HCT116 (cell line): ENCODE results near the gene MSANTD3. TPM values are rescaled to one million over a fixed set of nuclear protein-coding genes. Genes with fewer than 3 reads are reported as not detected.

Source experiments
- ATAC-seq: fragments of 200-7000 bp; cut with Tn5 transposase; 2 replicates; pipeline ENCODE4 v1.9.1; 2020; ENCODE audit warnings: mild to moderate bottlenecking, moderate library complexity
- BruUV-seq: library from RNA; stranded (reverse); fragments of 400-500 nt; replicated peaks from 2 replicates; lab custom pipeline; 2021; lab: Mats Ljungman, UMichigan
- CTCF ChIA-PET: fragments of 300-600 bp; sonication (Branson Sonifier 250); formaldehyde crosslinking; loops from one replicate; lab custom pipeline; 2021; ENCODE audit warnings: antibody characterized with exemption; lab: Charles Lee
- POLR2A ChIA-PET: fragments of 300-600, 350-600 bp; sonication (Branson Sonifier 250); formaldehyde crosslinking; loops from one replicate; lab custom pipeline; 2021; ENCODE audit warnings: antibody characterized with exemption; lab: Charles Lee
- RAD21 ChIA-PET, 2 experiments: fragments of 300-600 bp; sonication (Branson Sonifier 250); formaldehyde crosslinking; loops; one replicate each; lab custom pipeline; 2023; ENCODE audit warnings: low total read pairs in 2 of 2; ENCODE audit not compliant: uncharacterized antibody in 2 of 2, unreplicated experiment in 2 of 2, low non-redundant PET in 1 of 2; lab: Charles Lee
- DNase-seq: peaks from one replicate; pipeline ENCODE4 v3.0.0-alpha.2; 2010; ENCODE audit warnings: low read depth, low spot score
- H2AFZ ChIP-seq: fragments of 200-600 bp; shearing (Covaris generic), sonication (generic); 2 replicates; pipeline ENCODE4 v1.6.1; 2017; ENCODE audit warnings: low read depth, mixed run types, mixed read lengths, antibody characterized with exemption, low read length; ENCODE audit not compliant: poor library complexity, severe bottlenecking
- H3K27ac ChIP-seq: 2 replicates; pipeline ENCODE4 v1.5.1; 2012; ENCODE audit warnings: low read depth, low read length
- H3K27me3 ChIP-seq: fragments of 200-600 bp; sonication (generic); 2 replicates; pipeline ENCODE4 v1.6.1; 2016; ENCODE audit warnings: mixed run types, low read length, mixed read lengths; ENCODE audit not compliant: insufficient read depth
- H3K36me3 ChIP-seq, 2 experiments: fragments of 200-500 bp in 1 of 2; fragments of 200-600 bp in 1 of 2; sonication (Bioruptor generic) in 1 of 2; sonication (generic) in 1 of 2; 2 replicates each; pipeline versions ENCODE4 v1.5.1 to v1.6.1; 2014 to 2016; ENCODE audit warnings: low read length in 2 of 2, inconsistent platforms in 1 of 2, mixed read lengths in 1 of 2, mixed run types in 1 of 2; ENCODE audit not compliant: insufficient read depth in 2 of 2, control insufficient read depth in 1 of 2
- H3K4me1 ChIP-seq, 2 experiments: fragments of 200-600 bp in 1 of 2; sonication (generic) in 1 of 2; 2 replicates each; pipeline versions ENCODE4 v1.5.1 to v1.6.1; 2012 to 2017; ENCODE audit warnings: low read length in 2 of 2, inconsistent platforms in 1 of 2, mild to moderate bottlenecking in 1 of 2, mixed read lengths in 1 of 2, mixed run types in 1 of 2, moderate library complexity in 1 of 2; ENCODE audit not compliant: insufficient read depth in 2 of 2, control insufficient read depth in 1 of 2
- H3K4me2 ChIP-seq: fragments of 200-600 bp; sonication (generic); 2 replicates; pipeline ENCODE4 v1.6.1; 2017; ENCODE audit warnings: mixed run types, low read length, mixed read lengths
- H3K4me3 ChIP-seq, 2 experiments: fragments of 200-600 bp in 1 of 2; sonication (generic) in 1 of 2; replicated peaks in 1 of 2; 2 replicates each; pipeline ENCODE4 v1.5.1; 2011 to 2016; ENCODE audit warnings: low read length in 2 of 2, control low read depth in 1 of 2, low read depth in 1 of 2, mild to moderate bottlenecking in 1 of 2, mixed read lengths in 1 of 2, mixed run types in 1 of 2
- H3K79me2 ChIP-seq: fragments of 200-600 bp; sonication (generic); 2 replicates; pipeline ENCODE4 v1.6.1; 2017; ENCODE audit warnings: mild to moderate bottlenecking, mixed run types, low read length, moderate library complexity, mixed read lengths; ENCODE audit not compliant: insufficient read depth
- H3K9ac ChIP-seq: fragments of 200-600 bp; sonication (generic); 2 replicates; pipeline ENCODE4 v1.6.1; 2016; ENCODE audit warnings: low read length, mixed read lengths
- H3K9me2 ChIP-seq: fragments of 200-600 bp; sonication (generic), shearing (Covaris generic); 2 replicates; pipeline ENCODE4 v1.6.1; 2017; ENCODE audit warnings: mixed run types, mild to moderate bottlenecking, moderate library complexity; ENCODE audit not compliant: insufficient read depth
- H3K9me3 ChIP-seq, 2 experiments: fragments of 200-500 bp in 1 of 2; fragments of 200-600 bp in 1 of 2; sonication (Bioruptor generic) in 1 of 2; sonication (generic) in 1 of 2; 2 replicates each; pipeline ENCODE4 v1.6.1; 2014 to 2017; ENCODE audit warnings: low read length in 2 of 2, mixed read lengths in 2 of 2, inconsistent platforms in 1 of 2, low read depth in 1 of 2, mild to moderate bottlenecking in 1 of 2, mixed run types in 1 of 2, moderate library complexity in 1 of 2; ENCODE audit not compliant: control insufficient read depth in 1 of 2, insufficient read depth in 1 of 2
- H4K20me1 ChIP-seq: fragments of 200-600 bp; sonication (generic), shearing (Covaris generic); 2 replicates; pipeline ENCODE4 v1.6.1; 2017; ENCODE audit warnings: mixed run types, mild to moderate bottlenecking, moderate library complexity; ENCODE audit not compliant: insufficient read depth
- CEBPB ChIP-seq: IDR thresholded peaks from 2 replicates; pipeline ENCODE4 v1.6.1; 2012; ENCODE audit warnings: low read depth
- EGR1 ChIP-seq: IDR thresholded peaks from 2 replicates; pipeline ENCODE4 v1.6.1; 2012; ENCODE audit warnings: low read depth
- EZH2phosphoT487 ChIP-seq: fragments of 200-600 bp; IDR thresholded peaks from 2 replicates; pipeline ENCODE4 v1.6.1; 2018; ENCODE audit warnings: antibody characterized with exemption, borderline replicate concordance
- FOSL1 ChIP-seq: IDR thresholded peaks from 2 replicates; pipeline ENCODE4 v1.6.1; 2012; ENCODE audit warnings: low read depth
- JUND ChIP-seq: IDR thresholded peaks from 2 replicates; pipeline ENCODE4 v1.6.1; 2012
- POLR2A ChIP-seq: IDR thresholded peaks from 2 replicates; pipeline ENCODE4 v1.7.0; 2011; ENCODE audit warnings: borderline replicate concordance; ENCODE audit not compliant: insufficient read depth, insufficient read length; ENCODE audit errors: extremely low read depth
- SIN3A ChIP-seq: IDR thresholded peaks from 2 replicates; pipeline ENCODE4 v1.6.1; 2012; ENCODE audit warnings: low read depth
- SP1 ChIP-seq: IDR thresholded peaks from 2 replicates; pipeline ENCODE4 v1.6.1; 2012; ENCODE audit warnings: low read depth
- SRF ChIP-seq: IDR thresholded peaks from 2 replicates; pipeline ENCODE4 v1.6.1; 2012; ENCODE audit warnings: low read depth
- TCF7L2 ChIP-seq: IDR thresholded peaks from 2 replicates; pipeline ENCODE4 v1.7.0; 2011; ENCODE audit warnings: borderline replicate concordance, inconsistent platforms; ENCODE audit not compliant: insufficient read depth, insufficient read length; ENCODE audit errors: extremely low read depth
- YY1 ChIP-seq: IDR thresholded peaks from 2 replicates; pipeline ENCODE4 v1.6.1; 2011; ENCODE audit warnings: low read length, low read depth, moderate library complexity, mild to moderate bottlenecking; ENCODE audit not compliant: insufficient replicate concordance; ENCODE audit errors: extremely low read depth
- intact Hi-C: fragments of 100-400 bp; cut with micrococcal nuclease; formaldehyde crosslinking; loops from 2 replicates; pipeline ENCODE4 v1.10.0; 2022
- total RNA-seq: library from RNA; stranded (reverse); gene quantifications from one replicate; pipeline ENCODE4 v1.2.1, GENCODE V29; 2021; ENCODE audit not compliant: unreplicated experiment
- TF ChIP-seq, protein P1 (sequence below): IDR thresholded peaks from 2 replicates; pipeline ENCODE4 v1.6.1; 2012
- TF ChIP-seq, protein P2 (sequence below): IDR thresholded peaks from 2 replicates; pipeline ENCODE4 v1.6.1; 2012; ENCODE audit warnings: low read depth

MSANTD3 gene
- total RNA-seq, 1 experiment from 2014 or later: 31.3 TPM

GRCh38 chr9:100447041-100447440 lies 20.1 kb downstream of the MSANTD3 start:
- TF ChIP-seq SP1 (no peak), FOSL1 (no peak), YY1 (no peak)
- TF ChIP-seq, all 23 proteins: peak for 0
- Histone ChIP-seq H3K27ac (no peak overlapping the region), H3K4me1 (no peaks in the 10 kb centered on the region), H3K27me3 (no peaks in the 10 kb centered on the region), H3K4me2 (no peak overlapping the region), H3K4me3 (no peak overlapping the region), H2AFZ (no peak overlapping the region), H3K79me2 (peaks cover 9% of the 10 kb centered on the region; the same call in 1 of the 2 replicates), H3K9me3 (no peaks in the 10 kb centered on the region), H3K9me2 (no peaks in the 10 kb centered on the region), H4K20me1 (no peaks in the 10 kb centered on the region), H3K36me3 (peaks cover 3 to 8% of the 10 kb centered on the region in 2 experiments; a peak in 2 of 4 replicates), H3K9ac (no peak overlapping the region)
- ChIA-PET POLR2A (no interaction called here), CTCF (no interaction called here), RAD21 (no interaction called here)
- intact Hi-C loops: no loop called here
- ATAC-seq (no peak), DNase-seq (no peak)
- BruUV-seq: no TSS peak

- Histone ChIP-seq H3K27me3 (no peaks in the 10 kb centered on the region), H4K20me1 (no peaks in the 10 kb centered on the region)
- no peak for ATAC-seq
- no peak for TF ChIP-seq SIN3A
- no peak for TF ChIP-seq TCF7L2
- TF ChIP-seq, protein P1, sequence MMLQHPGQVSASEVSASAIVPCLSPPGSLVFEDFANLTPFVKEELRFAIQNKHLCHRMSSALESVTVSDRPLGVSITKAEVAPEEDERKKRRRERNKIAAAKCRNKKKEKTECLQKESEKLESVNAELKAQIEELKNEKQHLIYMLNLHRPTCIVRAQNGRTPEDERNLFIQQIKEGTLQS: no peak
- no peak for TF ChIP-seq YY1
- TF ChIP-seq SRF: no peak
- no peak for TF ChIP-seq EGR1
- no peak for TF ChIP-seq POLR2A
- no peak for TF ChIP-seq SP1
- TF ChIP-seq CEBPB: no peak
- TF ChIP-seq, protein P2, sequence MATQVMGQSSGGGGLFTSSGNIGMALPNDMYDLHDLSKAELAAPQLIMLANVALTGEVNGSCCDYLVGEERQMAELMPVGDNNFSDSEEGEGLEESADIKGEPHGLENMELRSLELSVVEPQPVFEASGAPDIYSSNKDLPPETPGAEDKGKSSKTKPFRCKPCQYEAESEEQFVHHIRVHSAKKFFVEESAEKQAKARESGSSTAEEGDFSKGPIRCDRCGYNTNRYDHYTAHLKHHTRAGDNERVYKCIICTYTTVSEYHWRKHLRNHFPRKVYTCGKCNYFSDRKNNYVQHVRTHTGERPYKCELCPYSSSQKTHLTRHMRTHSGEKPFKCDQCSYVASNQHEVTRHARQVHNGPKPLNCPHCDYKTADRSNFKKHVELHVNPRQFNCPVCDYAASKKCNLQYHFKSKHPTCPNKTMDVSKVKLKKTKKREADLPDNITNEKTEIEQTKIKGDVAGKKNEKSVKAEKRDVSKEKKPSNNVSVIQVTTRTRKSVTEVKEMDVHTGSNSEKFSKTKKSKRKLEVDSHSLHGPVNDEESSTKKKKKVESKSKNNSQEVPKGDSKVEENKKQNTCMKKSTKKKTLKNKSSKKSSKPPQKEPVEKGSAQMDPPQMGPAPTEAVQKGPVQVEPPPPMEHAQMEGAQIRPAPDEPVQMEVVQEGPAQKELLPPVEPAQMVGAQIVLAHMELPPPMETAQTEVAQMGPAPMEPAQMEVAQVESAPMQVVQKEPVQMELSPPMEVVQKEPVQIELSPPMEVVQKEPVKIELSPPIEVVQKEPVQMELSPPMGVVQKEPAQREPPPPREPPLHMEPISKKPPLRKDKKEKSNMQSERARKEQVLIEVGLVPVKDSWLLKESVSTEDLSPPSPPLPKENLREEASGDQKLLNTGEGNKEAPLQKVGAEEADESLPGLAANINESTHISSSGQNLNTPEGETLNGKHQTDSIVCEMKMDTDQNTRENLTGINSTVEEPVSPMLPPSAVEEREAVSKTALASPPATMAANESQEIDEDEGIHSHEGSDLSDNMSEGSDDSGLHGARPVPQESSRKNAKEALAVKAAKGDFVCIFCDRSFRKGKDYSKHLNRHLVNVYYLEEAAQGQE: no peak
- TF ChIP-seq EZH2phosphoT487: no peak
- TF ChIP-seq FOSL1: no peak
- no peak for TF ChIP-seq JUND
- TF ChIP-seq, all 23 proteins: peak for 0
- DNase-seq: no peak
- no peak overlapping the region for H3K4me2 ChIP-seq
- no peak overlapping the region for H3K27ac ChIP-seq
- no TSS peak for BruUV-seq
- intact Hi-C loops: no loop called here
- H3K9ac ChIP-seq: no peak overlapping the region
- no peak overlapping the region for H2AFZ ChIP-seq
- H3K79me2 ChIP-seq: peaks cover 5% of the 10 kb centered on the region; the same call in 1 of the 2 replicates
- no peaks in the 10 kb centered on the region for H3K9me3 ChIP-seq
- ChIA-PET POLR2A (no interaction called here), CTCF (no interaction called here), RAD21 (no interaction called here)
- H3K9me2 ChIP-seq: no peaks in the 10 kb centered on the region
- no peaks in the 10 kb centered on the region for H3K4me1 ChIP-seq
- H3K36me3 ChIP-seq: peaks cover 8 to 12% of the 10 kb centered on the region in 2 experiments; a peak in 3 of 4 replicates
- H3K4me3 ChIP-seq: no peak overlapping the region
Observed at GRCh38 chr9:100448266-100448665, 21.3 kb downstream of the MSANTD3 start.
